Right ventricle myocardium inferior (tissue), 1 donor: Measurements from ENCODE around the gene COG3. TPM values are rescaled to one million over a fixed set of nuclear protein-coding genes. Genes with fewer than 3 reads are reported as not detected.

Experiments
- ATAC-seq: fragments of 200-7000 bp; cut with Tn5 transposase; one replicate; pipeline ENCODE4 v1.9.1; 2020; ENCODE audit warnings: mild to moderate bottlenecking, moderate library complexity
- DNase-seq: peaks from one replicate; pipeline ENCODE4 v3.0.0; 2021; ENCODE audit errors: missing footprints
- intact Hi-C: fragments of 100-400 bp; cut with DNase I; formaldehyde crosslinking; loops from one replicate; pipeline ENCODE4 v1.11.0; 2022
- total RNA-seq: library from RNA; stranded (reverse); fragmentation: NEBNext Ultra II Directional; extraction: Animal tissue kit (Norgen Biotek cat#: 25700); gene quantifications from one replicate; pipeline ENCODE4 v1.2.1, GENCODE V29; 2021
- donor health status: DM: no; HTN: yes; CAD: no; lungs with severe emphysema.

The COG3 gene
- total RNA-seq, 1 donor from 2014 or later: 12.3 TPM

DNA sequence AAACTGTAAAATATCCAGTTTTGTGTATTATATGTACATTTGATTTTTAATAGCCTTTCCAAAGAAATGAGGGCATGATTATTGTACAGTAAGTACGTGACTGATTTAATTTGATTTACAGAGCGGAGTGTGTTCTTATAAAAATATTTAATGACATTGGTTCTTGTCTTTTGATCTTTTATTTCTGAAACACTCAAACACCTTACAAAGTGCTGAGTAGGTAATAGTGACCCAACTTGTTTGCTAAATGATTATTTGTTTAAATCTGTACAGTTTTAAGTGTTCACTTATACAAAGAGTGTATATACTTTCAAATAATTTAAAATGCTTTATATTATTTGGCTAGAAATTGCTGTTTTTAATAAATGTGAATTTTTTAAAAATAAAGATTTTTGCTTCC, 71.5 kb downstream of the COG3 start:
- no peak for ATAC-seq
- intact Hi-C loops: no loop called here
- DNase-seq: no peak

DNA sequence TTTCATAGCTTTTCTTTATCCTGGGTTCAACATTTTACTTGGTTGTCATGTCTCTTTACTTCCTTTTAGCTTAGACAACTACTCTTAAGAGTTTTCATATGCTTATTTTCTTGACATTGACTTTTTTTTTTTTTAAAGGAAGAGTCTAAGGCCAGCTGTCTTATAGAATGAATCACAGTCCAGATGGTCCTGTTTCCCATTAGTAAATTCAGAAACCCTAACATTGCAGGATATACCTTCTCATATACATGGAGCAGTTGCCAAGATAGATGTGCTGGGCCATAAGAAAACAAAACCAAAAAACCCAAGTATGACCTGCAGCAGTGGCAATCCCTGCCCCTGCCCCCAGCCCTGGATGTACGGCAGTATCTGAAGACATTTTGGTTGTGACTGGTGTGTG, 72.8 kb downstream of the COG3 start:
- intact Hi-C loops: no loop called here
- DNase-seq: no peak
- ATAC-seq: no peak

DNA sequence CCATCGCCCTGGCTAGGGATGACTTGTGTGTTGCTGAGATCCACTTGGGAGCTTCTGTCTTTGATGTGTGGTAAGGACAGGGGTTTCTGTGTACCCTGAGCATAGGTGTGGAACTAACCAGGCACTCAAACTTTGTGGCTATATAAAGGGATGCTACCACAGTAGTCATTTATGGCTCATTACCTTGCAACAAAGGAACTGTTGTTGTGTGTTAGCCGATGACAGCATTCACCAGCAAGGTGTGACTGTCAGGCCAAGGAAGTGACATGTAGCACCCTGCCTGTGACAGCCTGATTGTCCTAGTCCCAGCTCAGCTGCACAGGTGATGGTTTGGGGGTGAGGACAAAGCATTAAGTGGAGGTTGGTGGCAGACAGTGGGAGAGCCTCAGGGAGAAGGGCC, 73.6 kb downstream of the COG3 start:
- ATAC-seq (no peak), DNase-seq (no peak)
- intact Hi-C loops: no loop called here

DNA sequence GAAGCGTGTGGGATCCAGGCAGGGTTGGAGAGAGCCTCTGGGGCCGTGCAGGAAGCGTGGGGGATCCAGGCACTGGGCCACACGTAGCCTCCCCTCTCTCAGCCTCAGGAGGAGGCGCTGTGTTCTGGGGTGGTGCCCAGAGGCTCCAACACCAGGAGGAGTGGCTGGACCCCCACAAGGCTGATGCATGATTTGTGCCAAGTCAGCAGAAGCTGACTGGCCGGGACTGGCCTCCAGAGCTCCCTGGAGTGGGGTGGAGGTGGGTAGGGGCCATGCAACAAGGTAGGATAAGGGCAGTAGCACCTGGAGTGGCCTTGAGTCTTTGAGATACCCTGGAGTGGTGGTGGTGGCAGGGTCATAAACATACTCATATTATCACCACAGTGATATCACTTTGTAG, 75.5 kb downstream of the COG3 start:
- ATAC-seq (no peak), DNase-seq (no peak)
- intact Hi-C loops: no loop called here

DNA sequence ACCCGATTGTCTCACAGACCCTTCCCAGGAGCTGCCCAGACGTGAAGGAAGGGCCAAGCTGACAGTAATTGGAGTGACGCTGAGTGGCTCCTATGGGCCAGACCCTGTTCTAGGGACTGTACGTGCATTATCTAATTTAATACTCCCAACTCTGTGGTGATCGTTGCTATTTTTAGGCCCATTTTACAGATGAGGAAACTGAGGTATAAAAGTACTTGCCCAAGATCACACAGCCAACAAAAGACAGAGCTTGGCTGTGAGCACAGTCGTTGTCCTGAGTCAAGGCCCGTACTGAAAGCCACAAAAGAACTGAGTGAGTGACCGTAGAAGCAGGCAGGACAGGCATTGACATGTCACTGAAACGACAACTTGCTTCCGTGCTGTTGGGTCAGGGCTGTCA, 76.1 kb downstream of the COG3 start:
- no peak for DNase-seq
- no peak for ATAC-seq
- intact Hi-C loops: no loop called here

DNA sequence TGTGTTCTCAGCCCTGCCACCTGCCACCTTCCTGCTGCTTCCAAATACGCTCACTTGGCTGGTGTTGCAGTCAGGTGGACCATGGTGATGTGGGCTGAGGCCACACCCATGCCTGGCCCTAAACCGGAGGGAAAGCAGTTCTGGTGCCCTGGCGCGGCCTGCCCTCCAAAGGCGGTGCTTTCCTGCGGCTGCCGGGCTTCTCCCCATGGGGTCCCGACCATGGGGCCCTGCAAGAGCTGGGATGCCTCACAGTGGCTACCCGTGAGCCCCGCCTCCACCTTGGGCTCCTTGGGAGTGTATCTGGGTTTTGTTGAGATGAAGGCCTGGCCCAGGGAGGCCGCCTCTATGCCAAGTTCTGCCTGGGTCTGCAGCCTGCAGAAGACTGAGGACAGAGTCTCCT, 77.1 kb downstream of the COG3 start:
- DNase-seq (no peak), ATAC-seq (no peak)
- intact Hi-C loops: no loop called here

DNA sequence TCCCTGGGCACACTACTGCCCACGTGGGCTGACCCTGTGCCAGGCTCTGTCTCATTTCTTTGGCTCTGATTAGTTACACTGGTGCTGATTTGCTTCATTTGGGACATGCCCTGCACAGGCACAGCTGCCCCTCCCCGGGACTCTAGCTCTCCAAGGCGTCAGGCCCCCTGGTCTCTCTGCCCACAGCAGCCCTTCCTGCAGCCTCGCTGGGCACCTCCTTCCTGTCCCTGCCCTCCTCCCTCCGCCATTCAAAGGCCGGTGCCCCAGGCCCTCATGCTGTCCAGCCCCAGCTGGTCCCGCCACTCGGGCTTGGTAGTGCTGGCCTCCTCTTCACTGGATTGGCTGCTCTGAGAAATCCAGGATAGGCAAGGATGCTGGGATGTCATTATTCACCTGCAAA, 77.7 kb downstream of the COG3 start:
- DNase-seq: no peak
- no peak for ATAC-seq
- intact Hi-C loops: no loop called here

DNA sequence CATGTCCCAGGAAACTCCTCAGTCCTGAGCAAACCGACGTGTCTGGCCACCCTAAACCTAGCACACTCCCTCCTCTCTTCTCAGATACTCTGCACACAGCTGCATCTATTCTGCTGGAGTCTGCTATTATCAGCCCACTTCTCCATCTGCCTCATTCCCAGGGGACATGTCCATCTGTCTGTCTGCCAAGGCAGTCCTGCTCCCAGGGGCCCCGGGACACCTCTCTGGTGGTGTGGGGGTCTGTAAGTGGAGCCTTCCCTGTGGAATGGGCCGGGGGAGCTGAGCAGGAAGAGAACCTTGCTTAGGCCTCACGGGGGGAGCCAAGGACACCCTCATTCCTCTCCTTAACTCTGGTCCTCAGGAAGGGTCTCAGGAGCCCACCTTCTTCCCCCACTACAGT, 78.1 kb downstream of the COG3 start:
- DNase-seq (no peak), ATAC-seq (no peak)
- intact Hi-C loops: no loop called here

DNA sequence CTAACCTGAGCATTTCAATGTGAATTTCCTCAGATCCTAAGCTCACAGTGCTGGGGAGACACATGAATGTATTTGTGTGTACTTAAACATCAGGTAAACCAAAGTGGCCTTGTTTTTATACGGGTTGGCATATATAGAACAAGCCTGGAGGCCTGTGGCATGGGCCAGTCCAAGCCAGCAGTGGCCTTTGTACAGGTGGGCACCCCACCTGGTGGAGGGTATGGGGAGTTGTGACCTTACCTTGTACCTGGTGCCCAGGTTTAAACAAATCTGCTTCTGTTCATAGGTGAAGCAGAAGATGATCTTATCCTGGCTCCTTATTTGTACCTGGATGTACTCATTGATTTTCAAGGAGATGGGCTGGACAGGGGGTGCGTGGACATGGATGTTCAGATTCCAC, 79.8 kb downstream of the COG3 start:
- intact Hi-C loops: no loop called here
- DNase-seq (no peak), ATAC-seq (no peak)

DNA sequence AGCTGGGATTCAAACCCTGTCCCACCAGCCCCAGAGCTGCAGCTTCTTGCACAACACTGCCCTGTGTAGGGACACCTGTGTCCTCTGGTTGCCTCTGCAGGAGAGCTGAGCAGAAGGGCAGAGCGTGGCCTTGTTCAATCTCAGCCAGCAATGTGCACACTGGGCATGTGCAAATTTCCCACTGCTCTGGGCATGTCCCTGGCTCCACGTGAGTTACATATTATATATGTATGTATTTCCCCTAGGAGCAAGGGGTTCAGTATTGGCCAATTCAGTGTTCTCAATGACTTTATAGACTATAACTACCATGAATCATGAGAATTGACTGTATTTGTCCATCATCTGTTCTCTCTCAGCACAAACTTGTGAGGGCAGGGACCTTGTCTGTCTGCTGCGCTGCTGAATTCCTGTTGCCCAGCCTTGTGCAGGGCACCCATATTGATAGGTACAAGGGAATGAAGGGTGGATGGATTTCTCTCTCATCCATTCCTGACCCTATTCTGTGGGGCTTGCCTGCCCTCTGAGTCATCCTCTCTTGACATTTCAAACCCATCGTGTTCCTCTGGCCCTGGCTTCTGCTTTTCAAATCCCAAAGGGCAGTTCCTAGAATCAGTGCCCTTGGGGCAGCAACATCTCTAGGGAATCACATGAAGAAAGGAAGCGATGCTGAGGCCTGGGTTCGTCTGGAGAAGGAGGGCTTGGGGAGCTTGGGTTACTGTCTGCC, 81.1 kb downstream of the COG3 start:
- DNase-seq (no peak), ATAC-seq (no peak)
- intact Hi-C loops: no loop called here

DNA sequence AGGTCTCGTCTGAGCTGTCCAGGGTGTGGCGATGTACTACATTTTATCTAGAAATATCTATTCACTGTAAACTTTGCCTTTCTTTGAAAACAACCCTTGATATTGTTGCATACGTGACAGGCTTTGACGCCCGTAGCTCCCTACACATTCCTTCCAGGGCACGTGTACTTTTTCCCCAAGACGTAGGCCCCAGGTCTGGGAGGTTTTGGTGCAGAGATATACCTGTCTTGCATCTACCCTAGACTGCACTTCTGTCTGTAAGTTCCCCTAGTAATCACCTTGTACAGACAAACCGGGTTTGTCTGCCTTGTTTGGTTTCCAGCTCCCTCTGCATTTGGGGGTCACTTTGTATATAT, 81.6 kb downstream of the COG3 start:
- DNase-seq: no peak
- intact Hi-C loops: no loop called here
- no peak for ATAC-seq

DNA sequence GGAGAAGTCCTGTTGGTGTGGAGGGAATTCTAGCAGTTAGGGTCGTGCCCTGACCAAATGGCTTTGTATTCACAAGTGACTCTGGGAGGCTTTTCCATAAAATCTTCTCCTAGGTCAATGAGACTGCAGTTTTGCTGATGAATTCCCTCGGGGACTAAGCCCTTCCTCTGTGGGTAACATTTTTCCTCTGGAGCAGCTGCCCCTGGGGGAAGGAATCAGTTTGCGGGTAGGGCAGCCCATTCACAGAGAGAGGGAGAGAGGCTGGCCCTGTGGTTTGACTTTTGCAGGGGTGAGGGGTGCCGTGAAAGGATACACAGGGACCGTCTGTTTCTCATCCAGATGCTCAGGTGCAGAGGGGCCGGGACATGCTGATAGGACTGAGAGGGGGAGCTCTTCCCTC, 83.5 kb downstream of the COG3 start:
- ATAC-seq: no peak
- intact Hi-C loops: no loop called here

DNA sequence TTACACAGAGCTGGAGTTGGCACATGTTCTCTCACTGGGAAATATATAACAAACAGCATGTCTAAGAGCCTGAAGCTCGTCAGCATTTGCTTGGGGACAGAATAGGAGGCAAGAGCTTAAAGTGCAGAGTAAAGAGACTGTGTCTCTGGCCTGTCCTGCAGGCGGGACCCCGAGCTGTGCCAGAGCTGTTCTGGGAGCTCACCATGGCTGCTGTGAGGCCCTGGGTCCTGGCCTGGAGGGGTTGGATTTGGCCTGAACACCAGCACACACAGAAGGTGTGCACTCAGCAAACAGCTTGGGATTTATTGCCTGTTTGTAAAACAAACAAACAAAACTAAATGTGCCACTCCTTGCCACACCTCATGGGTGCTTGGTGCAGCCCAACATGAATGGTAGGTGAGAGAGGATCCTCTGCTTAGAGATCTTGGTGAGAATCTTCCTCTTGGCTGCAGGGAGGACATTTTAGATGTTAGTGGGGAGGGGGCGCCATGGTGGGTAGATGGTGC, 89.9 kb downstream of the COG3 start:
- DNase-seq: no peak
- intact Hi-C loops: no loop called here
- ATAC-seq: no peak

More for the DNA sequence above, 83.5 kb downstream of the COG3 start:
- DNase-seq: no peak

DNA sequence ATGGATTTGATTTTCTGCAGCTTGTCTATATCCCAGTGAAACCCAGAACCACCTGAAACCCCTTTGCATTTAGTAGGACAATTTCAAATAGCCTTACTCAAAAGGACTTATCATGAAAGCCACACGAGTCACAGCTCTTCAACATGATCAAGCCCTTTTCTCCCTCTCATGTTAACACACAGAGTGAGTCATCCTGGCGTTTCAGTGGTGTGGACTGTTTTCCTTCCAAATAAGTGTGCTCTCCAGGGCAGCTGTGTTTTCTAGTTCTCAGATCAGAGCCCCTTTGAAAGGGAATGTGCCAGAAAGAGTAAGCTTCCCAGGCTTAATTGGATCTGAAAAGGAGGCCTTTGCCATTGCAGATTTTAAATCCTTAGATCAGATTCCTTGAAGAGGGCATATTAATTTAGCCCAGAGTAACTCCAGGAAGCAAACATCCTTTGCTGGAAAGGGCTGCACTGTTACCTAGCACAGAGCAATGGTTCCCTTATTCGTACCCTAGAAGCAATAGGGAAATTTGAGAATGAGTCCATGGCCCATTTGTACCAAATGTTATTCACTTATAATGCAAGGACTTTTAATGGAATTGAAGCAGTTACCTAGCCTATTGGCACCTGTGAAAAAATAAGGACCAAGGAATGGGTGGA, 99.5 kb downstream of the COG3 start:
- intact Hi-C loops: no loop called here
- ATAC-seq: no peak
- DNase-seq: no peak

DNA sequence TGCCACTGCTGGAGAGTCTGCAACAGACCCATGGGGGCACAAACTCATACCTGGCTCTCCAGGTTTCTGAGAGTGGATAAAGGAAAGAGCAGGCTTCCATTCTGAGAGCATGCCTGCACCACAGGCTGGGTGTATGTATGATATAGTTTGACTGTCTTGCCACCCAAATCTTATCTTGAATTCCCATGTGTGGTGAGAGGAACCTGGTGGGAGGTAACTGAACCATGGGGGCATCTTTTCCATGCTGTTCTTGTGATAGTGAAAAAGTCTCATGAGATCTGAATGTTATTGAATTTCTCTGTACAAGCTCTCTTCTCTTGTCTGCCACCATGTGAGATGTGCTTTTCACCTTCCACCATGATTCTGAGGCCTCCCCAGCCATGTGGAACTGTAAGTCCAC, 100.6 kb downstream of the COG3 start:
- no peak for ATAC-seq
- intact Hi-C loops: no loop called here
- DNase-seq: no peak

DNA sequence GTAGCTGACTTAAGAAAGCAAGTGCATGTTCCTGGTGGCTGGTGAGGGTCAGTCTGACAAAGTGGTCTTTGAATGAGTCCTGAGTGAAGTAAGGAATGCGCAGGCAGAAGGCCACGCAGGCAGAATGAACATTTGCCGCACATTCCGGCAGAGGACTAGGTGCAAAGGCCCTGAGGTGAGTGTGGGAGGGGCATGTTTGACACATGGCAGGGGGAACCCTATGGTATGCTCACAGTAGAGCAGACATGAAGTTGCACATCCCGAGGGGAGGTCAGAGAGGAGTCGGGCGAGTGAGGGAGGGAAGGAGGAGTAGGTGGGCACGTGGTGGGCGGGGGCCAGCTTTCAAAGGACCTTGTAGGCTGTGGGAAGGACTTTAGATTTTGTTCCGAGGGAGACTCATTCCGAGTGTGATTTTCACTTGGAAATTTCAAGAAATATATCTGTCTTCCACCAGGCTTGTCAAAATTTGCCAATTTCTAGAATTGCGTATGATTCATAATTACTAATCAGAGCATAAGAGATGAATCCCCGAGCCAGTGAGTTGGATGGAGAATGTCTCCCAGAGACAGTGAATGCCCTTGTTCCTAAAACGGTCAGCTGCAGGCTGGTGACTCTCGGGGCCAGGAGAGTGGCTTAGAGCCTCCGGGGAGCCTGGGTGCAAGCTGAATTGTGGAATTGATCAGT, 110.5 kb downstream of the COG3 start:
- ATAC-seq (no peak), DNase-seq (no peak)
- intact Hi-C loops: no loop called here

DNA sequence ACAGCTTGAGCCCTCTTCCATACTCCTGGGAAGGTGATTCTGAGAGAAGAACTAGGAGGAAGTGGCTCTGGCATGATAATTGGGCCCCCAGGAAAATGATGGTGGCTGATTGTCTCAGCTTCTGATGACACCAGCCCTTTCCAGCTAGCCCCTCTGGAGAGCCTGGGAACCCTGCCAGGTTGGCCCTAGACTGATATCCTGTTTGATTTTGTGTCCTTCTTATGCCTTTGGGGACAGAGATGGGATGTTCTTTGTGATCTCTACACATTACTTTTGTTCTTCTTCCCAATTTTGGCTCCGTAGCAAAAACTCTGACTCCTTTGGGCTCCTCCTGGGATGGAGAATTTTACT, 111.1 kb downstream of the COG3 start:
- ATAC-seq (no peak), DNase-seq (no peak)
- intact Hi-C loops: no loop called here

DNA sequence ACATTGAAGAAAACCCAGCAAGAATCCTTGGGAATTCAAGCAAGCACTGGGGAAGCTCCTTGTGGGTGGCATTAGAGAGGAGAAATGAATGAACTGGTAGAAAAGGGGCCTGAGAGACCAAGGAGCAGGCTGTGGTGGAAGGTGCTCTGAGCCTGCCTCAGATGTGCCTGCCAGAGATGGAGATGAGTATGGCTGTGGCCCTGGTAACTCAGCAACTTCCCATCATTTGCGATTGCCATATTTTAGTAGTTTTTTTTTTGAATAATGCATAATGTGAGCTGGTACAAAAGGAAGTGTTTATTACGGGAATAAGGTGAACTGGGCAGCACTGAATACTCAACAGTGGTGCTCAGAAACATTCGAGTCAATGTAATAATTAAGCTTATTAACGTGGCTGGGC, 111.7 kb downstream of the COG3 start:
- intact Hi-C loops: no loop called here
- DNase-seq (no peak), ATAC-seq (no peak)

DNA sequence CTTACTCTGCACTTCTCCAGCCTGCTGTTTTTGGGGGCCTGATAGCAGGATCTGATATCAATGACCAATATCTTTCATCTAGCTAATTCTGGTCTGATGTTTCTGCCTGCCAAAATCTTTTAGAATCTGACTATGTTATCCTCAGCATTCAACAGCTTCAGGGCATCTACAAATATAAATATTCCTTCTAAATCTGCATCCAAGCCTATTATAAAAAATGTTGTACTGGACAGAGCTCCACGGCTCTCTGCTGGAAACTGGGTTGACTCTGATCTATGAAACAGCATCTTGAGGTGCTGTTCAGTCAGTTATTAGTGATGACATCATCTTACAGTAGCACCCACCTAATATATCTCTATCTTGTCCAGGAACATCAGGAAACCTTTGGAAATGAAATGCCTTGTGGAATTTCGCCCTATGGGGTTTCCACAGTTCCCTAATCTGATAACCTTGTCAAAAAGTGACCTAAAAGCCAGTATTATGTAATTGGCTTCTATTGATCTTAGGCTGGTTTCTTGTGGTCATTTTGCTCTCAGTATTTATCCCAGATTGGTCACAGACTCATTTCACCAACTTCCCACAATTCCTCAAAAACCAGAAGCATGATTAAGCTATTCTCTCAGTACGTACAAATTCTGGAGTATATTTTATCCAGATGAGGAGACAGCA, 117.8 kb downstream of the COG3 start:
- intact Hi-C loops: no loop called here
- DNase-seq: no peak
- no peak for ATAC-seq

DNA sequence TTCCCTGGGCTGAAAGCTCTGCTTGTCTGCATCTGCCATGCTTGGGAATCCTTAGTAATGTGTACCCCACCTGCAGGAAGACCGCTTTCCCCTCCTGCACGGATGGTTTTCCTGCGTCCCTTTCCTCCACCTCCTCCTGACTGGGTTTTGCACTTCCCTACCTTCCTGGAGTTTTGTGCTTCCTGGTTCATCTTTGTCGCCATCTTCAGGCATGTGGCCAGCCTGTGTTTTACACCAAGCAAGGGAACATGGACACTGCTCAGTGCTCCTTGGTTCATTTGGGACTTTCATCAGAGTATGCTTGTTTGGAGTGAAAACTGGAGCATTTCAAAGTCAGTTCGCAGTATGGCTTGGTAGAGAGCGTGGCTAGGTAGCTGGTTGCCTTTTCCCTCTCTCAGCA, 120.1 kb downstream of the COG3 start:
- DNase-seq: no peak
- intact Hi-C loops: no loop called here
- ATAC-seq: no peak
